Measurements from ENCODE around the gene G6PD.

Gene G6PD

GRCh38 chrX:154481911-154482601, 64.6 kb downstream of the G6PD start:
- H3K9me3 Mint-ChIP-seq, result no peaks in the 10 kb centered on the region
- DNase-seq (ENCODE audit: low spot score), result no peak
- no peak overlapping the region for H3K4me3 Mint-ChIP-seq
- H3K27ac Mint-ChIP-seq, result no peak overlapping the region
- H3K4me1 Mint-ChIP-seq (ENCODE audit: low read depth), result peaks cover 11% of the 10 kb centered on the region
- peaks cover 11% of the 10 kb centered on the region for H3K36me3 Mint-ChIP-seq (ENCODE audit: low read depth)
- H3K27me3 Mint-ChIP-seq (ENCODE audit: low read depth), result no peaks in the 10 kb centered on the region
